BLaER1 treated with 17β-estradiol and CSF1 and Interleukin-3, amounts not matched to agents 10 nM and 100 nM (cell line): Measurements from ENCODE around the gene PIKFYVE.
"Not testable (repeated sequence)": the region's sequence is repeated elsewhere in the genome, so short reads cannot be mapped to it uniquely, and the experiment has no call there.

ENCODE experiments used
- H3K27ac ChIP-seq, 11 experiments: shearing (Covaris generic); formaldehyde crosslinking; 2 replicates each; pipeline ENCODE4 v1.8.1; 2022
- H3K27me3 ChIP-seq, 11 experiments: shearing (Covaris generic); formaldehyde crosslinking; 2 replicates each; pipeline ENCODE4 v1.8.1; 2022
- H3K36me3 ChIP-seq, 11 experiments: shearing (Covaris generic); formaldehyde crosslinking; 2 replicates each; pipeline ENCODE4 v1.8.1; 2022
- H3K4me1 ChIP-seq, 10 experiments: shearing (Covaris generic); formaldehyde crosslinking; 2 replicates each; pipeline ENCODE4 v1.8.1; 2022
- H3K4me2 ChIP-seq, 11 experiments: shearing (Covaris generic); formaldehyde crosslinking; 2 replicates each; pipeline ENCODE4 v1.8.1; 2022
- H3K4me3 ChIP-seq, 10 experiments: shearing (Covaris generic); formaldehyde crosslinking; 2 replicates each; pipeline ENCODE4 v1.8.1; 2022
- H3K9ac ChIP-seq, 11 experiments: shearing (Covaris generic); formaldehyde crosslinking; 2 replicates each; pipeline ENCODE4 v1.8.1; 2022
- H3K9me3 ChIP-seq, 11 experiments: shearing (Covaris generic); formaldehyde crosslinking; replicated peaks in 1 of 11; 2 replicates each; pipeline ENCODE4 v1.8.1; 2022
- H4K20me1 ChIP-seq, 11 experiments: shearing (Covaris generic); formaldehyde crosslinking; 2 replicates each; pipeline ENCODE4 v1.8.1; 2022
- Cebpa-rat ChIP-seq, 11 experiments: shearing (Covaris generic); IDR thresholded peaks; 2 replicates each; pipeline ENCODE4 v1.8.1; 2022

Gene PIKFYVE

GRCh38 chr2:208253600-208254117 lies 12.4 kb upstream of the PIKFYVE start:
- Histone ChIP-seq H4K20me1 (peaks cover 0 to 12% (median 0%) of the 10 kb centered on the region in 11 experiments; a peak in 5 of 22 replicates), H3K27me3 (no peaks in the 10 kb centered on the region), H3K4me2 (peak overlapping the region; percentile 88 to 94 (median 91)), H3K36me3 (peaks cover 28 to 49% (median 38%) of the 10 kb centered on the region in 11 experiments), H3K27ac (peak overlapping the region in 10 of 11 experiments; percentile 37 to 81 (median 74); a peak in 21 of 22 replicates), H3K9ac (peak overlapping the region; percentile 60 to 85 (median 79)), H3K4me1 (peaks cover 44 to 62% (median 52%) of the 10 kb centered on the region in 10 experiments), H3K9me3 (no peaks in the 10 kb centered on the region), H3K4me3 (peak overlapping the region; percentile 84 to 98 (median 96))
- no peak for TF ChIP-seq Cebpa-rat (IDR thresholded peaks at IDR 0.05)

- Histone ChIP-seq H3K4me1 (peaks cover 44 to 55% (median 50%) of the 10 kb centered on the region in 10 experiments), H3K27ac (peak overlapping the region in 10 of 11 experiments; percentile 37 to 81 (median 74); a peak in 18 of 22 replicates), H3K36me3 (peaks cover 21 to 43% (median 32%) of the 10 kb centered on the region in 11 experiments), H3K27me3 (no peaks in the 10 kb centered on the region), H3K9me3 (no peaks in the 10 kb centered on the region), H3K9ac (peak overlapping the region; percentile 60 to 85 (median 79)), H3K4me2 (peak overlapping the region; percentile 88 to 94 (median 91)), H3K4me3 (peak overlapping the region; percentile 84 to 98 (median 96)), H4K20me1 (peaks cover 0 to 12% (median 0%) of the 10 kb centered on the region in 11 experiments; a peak in 5 of 22 replicates)
- peak in 2 of 11 experiments; percentile 36 to 37; a peak in 4 of 22 replicates for TF ChIP-seq Cebpa-rat (IDR thresholded peaks at IDR 0.05)
These were observed 11.8 kb upstream of the PIKFYVE start for GRCh38 chr2:208254118-208254870.

- peaks cover 14 to 36% (median 25%) of the 10 kb centered on the region in 11 experiments; a peak in 20 of 22 replicates for H3K36me3 ChIP-seq
- peak within 1 kb of the TSS; percentile 84 to 98 (median 96) for H3K4me3 ChIP-seq
- H3K27ac ChIP-seq, result peak within 1 kb of the TSS in 10 of 11 experiments; percentile 53 to 81 (median 75); a peak in 21 of 22 replicates
- no peaks in the 10 kb centered on the region for H3K27me3 ChIP-seq
- H3K9ac ChIP-seq, result peak within 1 kb of the TSS; percentile 69 to 85 (median 79)
- 0 out of 22 replicates have a peak, but pooled peaks cover 0 to 3% (median 0%) of the 10 kb centered on the region in 11 experiments for H3K9me3 ChIP-seq
- H3K4me1 ChIP-seq, result peaks cover 42 to 50% (median 45%) of the 10 kb centered on the region in 10 experiments
- no peak for TF ChIP-seq Cebpa-rat (IDR thresholded peaks at IDR 0.05)
- H3K4me2 ChIP-seq, result peak within 1 kb of the TSS; percentile 88 to 94 (median 91)
- H4K20me1 ChIP-seq, result peaks cover 0 to 12% (median 0%) of the 10 kb centered on the region in 11 experiments; a peak in 5 of 22 replicates
These were observed 11.0 kb upstream of the PIKFYVE start, which contains the start of gene IDH1 for GRCh38 chr2:208254871-208255556. Gene IDH1 (minus strand): TSS chr2:208255071. CDS start chr2:208251551, 3,520 bp downstream.

- TF ChIP-seq Cebpa-rat (IDR thresholded peaks at IDR 0.05), result no peak
- Histone ChIP-seq H3K4me3 (peak overlapping the region; percentile 84 to 98 (median 96)), H3K9ac (peak overlapping the region; percentile 69 to 85 (median 79)), H3K27me3 (no peaks in the 10 kb centered on the region), H3K4me1 (peaks cover 36 to 44% (median 40%) of the 10 kb centered on the region in 10 experiments), H3K36me3 (peaks cover 11 to 29% (median 19%) of the 10 kb centered on the region in 11 experiments; a peak in 20 of 22 replicates), H3K27ac (peak overlapping the region in 10 of 11 experiments; percentile 53 to 81 (median 70); a peak in 19 of 22 replicates), H3K9me3 (0 out of 22 replicates have a peak, but pooled peaks cover 0 to 3% (median 0%) of the 10 kb centered on the region in 11 experiments), H3K4me2 (peak overlapping the region; percentile 68 to 92 (median 80)), H4K20me1 (peaks cover 0 to 12% (median 0%) of the 10 kb centered on the region in 11 experiments; a peak in 5 of 22 replicates)
These were observed 10.4 kb upstream of the PIKFYVE start for GRCh38 chr2:208255557-208256106.

- Histone ChIP-seq H3K9ac (no peak overlapping the region), H3K4me2 (peak overlapping the region in 7 of 11 experiments; percentile 68 to 88 (median 79); a peak in 8 of 22 replicates), H3K9me3 (0 out of 22 replicates have a peak, but pooled peaks cover 0 to 3% (median 0%) of the 10 kb centered on the region in 11 experiments), H3K27me3 (no peaks in the 10 kb centered on the region), H3K4me1 (peaks cover 30 to 37% (median 34%) of the 10 kb centered on the region in 10 experiments), H3K4me3 (no peak overlapping the region), H4K20me1 (peaks cover 0 to 12% (median 0%) of the 10 kb centered on the region in 11 experiments; a peak in 5 of 22 replicates), H3K36me3 (peaks cover 7 to 23% (median 14%) of the 10 kb centered on the region in 11 experiments; a peak in 20 of 22 replicates), H3K27ac (no peak overlapping the region)
- TF ChIP-seq Cebpa-rat (IDR thresholded peaks at IDR 0.05), result no peak
These were observed 9.8 kb upstream of the PIKFYVE start for GRCh38 chr2:208256192-208256782.

GRCh38 chr2:208256849-208257813 lies 8.9 kb upstream of the PIKFYVE start:
- not testable (repeated sequence) for H3K27ac ChIP-seq, H3K9me3 ChIP-seq, H3K27me3 ChIP-seq, H3K4me3 ChIP-seq, H3K4me2 ChIP-seq, H3K9ac ChIP-seq
- peaks cover 22 to 29% (median 25%) of the 10 kb centered on the region in 10 experiments for H3K4me1 ChIP-seq
- H4K20me1 ChIP-seq, result peaks cover 0 to 11% (median 0%) of the 10 kb centered on the region in 11 experiments; a peak in 5 of 22 replicates
- H3K36me3 ChIP-seq, result peaks cover under 1 to 14% (median 7%) of the 10 kb centered on the region in 11 experiments; a peak in 14 of 22 replicates

- H3K27ac ChIP-seq, result peak overlapping the region; percentile 47 to 98 (median 94); a peak in 21 of 22 replicates
These were observed 669 bp upstream of the PIKFYVE start for GRCh38 chr2:208265371-208265800.

More at GRCh38 chr2:208265371-208265800, 669 bp upstream of the PIKFYVE start:
- Histone ChIP-seq H3K9me3 (peaks cover 6 to 20% (median 9%) of the 10 kb centered on the region in 11 experiments; a peak in 18 of 22 replicates), H3K27me3 (no peaks in the 10 kb centered on the region), H3K36me3 (peaks cover 5 to 20% (median 14%) of the 10 kb centered on the region in 11 experiments; a peak in 18 of 22 replicates), H3K4me3 (peak overlapping the region; percentile 79 to 96 (median 86)), H3K4me1 (peaks cover 34 to 43% (median 39%) of the 10 kb centered on the region in 10 experiments), H4K20me1 (peaks cover 13 to 38% (median 33%) of the 10 kb centered on the region in 11 experiments; a peak in 17 of 22 replicates), H3K4me2 (peak overlapping the region; percentile 70 to 96 (median 89)), H3K9ac (peak overlapping the region; percentile 30 to 98 (median 94))
- TF ChIP-seq Cebpa-rat (IDR thresholded peaks at IDR 0.05), result no peak
